ENCODE data around the gene RPS27.

RPS27 gene

GRCh38 chr1:153960206-153960605 lies 30.4 kb upstream of the RPS27 start:
- no peak for DNase-seq (ENCODE audit: low read depth)
- H3K4me3 ChIP-seq (ENCODE audit: low read depth, low read length), result no peak overlapping the region
- no peak for TF ChIP-seq CTCF (IDR thresholded peaks at IDR 0.05; ENCODE audit: low read depth, low read length, missing control alignments)
- in situ Hi-C loops (cut with HindIII; ENCODE audit: low sequenced_read_pairs), result loop anchor here (5.0 kb wide), 1 partner anchor 143 kb away; no protein-coding TSS in a partner anchor

DNA sequence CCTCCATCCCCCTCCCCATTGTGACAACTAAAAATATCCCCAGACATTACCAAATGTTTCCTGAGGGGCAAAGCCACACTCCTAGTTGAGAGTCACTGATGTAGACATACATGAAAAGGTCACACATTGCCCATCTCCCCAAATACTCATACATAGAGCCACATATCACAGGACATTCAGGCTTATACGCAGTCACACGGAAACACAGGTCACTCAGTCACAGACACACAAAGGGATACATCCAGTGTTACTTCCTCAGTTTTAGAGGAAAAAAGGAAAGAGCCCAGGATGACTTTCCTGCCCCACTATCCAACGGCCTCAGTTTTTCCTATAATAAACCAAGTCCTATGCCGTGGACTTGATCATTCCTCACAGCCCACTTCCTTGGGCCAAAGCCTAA lies 29.1 kb upstream of the RPS27 start:
- TF ChIP-seq CTCF (IDR thresholded peaks at IDR 0.05; ENCODE audit: low read depth, low read length, missing control alignments), result no peak
- in situ Hi-C loops (cut with HindIII; ENCODE audit: low sequenced_read_pairs), result loop anchor here (5.0 kb wide), 1 partner anchor 144 kb away; no protein-coding TSS in a partner anchor
- peak overlapping the region; percentile 89 for H3K4me3 ChIP-seq (ENCODE audit: low read depth, low read length)
- no peak for DNase-seq (ENCODE audit: low read depth)

- in situ Hi-C loops (cut with HindIII; ENCODE audit: low sequenced_read_pairs), result loop anchor here (5.0 kb wide), 1 partner anchor 145 kb away; no protein-coding TSS in a partner anchor
- peak; percentile 4 for TF ChIP-seq CTCF (IDR thresholded peaks at IDR 0.05; ENCODE audit: low read depth, low read length, missing control alignments)
- H3K4me3 ChIP-seq (ENCODE audit: low read depth, low read length), result peak overlapping the region; percentile 89
- no peak for DNase-seq (ENCODE audit: low read depth)
Measured at GRCh38 chr1:153962088-153963029, 28.2 kb upstream of the RPS27 start.

DNA sequence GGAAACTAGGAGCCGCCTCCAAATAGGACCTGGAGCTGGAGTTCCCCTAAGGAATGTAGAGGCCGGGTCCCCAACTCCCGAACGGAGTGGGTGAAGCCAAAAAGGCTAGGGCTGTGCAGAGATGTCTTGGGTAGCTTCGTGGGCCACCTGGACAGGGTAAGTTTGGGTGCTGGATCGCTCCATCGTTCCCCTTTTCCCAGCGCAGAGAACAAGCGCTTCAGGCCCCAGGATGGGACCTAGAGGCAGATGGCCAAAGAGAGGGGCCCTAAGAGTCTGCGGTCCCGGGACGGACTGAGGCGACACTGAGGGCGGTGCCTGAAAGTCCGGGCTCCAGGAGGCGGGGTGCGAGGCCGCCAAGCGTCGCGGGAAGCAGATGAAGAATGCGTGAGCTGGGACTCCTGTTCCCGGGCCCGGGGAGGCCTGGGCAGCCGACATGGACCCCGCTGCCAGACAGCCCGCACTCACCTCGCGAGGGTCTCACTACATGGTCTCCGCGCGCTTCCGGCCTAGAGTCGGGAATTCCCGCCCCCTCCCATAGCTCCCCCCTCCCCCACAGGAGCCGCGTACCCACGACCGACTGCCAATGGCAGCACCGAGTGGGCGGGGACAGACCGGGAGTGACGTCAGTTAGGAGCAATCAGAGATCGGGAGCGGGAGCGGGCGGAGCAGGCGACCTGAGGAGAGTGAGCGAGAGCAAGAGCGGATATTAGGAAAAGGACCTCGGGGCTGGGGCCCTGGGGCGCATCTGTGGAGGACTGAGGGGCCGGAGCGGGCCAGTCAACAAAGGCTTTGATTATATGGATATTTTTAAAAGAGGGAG lies 27.3 kb upstream of the RPS27 start, which contains the start of gene SLC39A1:
TSS of gene SLC39A1 (minus strand) at position 508 of the 820 bp plus-strand sequence. CDS start 822 bp downstream, outside the sequence.
- peak within 1 kb of the TSS; percentile 89 for H3K4me3 ChIP-seq (ENCODE audit: low read depth, low read length)
- in situ Hi-C loops (cut with HindIII; ENCODE audit: low sequenced_read_pairs), result loop anchor here (5.0 kb wide), 1 partner anchor 146 kb away; no protein-coding TSS in a partner anchor
- DNase-seq (ENCODE audit: low read depth), result peak; percentile 91

DNA sequence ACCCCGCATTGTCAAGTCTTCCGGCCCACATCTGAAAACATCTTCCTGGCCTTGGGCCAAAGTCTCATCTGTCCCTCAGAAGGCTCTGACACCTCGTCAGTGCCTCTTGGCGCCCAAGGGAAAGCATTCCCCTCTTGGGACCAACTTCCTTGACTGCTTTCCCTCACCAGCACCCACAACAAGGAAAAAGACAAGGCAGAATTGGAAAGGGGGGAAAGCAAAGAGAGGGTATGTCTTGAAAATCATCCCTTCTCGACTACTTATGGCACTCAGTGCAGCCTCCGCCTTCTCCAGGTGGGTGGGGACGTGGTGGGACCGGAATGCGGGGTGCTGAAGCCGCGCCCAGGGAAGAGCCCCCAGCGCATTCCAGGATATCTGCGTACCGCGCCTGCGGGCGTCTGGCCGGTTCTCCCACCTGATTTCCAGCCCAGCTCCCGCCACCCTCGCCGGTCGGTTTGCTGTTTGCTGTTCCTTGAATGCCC lies 26.7 kb upstream of the RPS27 start:
- H3K4me3 ChIP-seq (ENCODE audit: low read depth, low read length), result peak overlapping the region; percentile 89
- DNase-seq (ENCODE audit: low read depth), result no peak
- in situ Hi-C loops (cut with HindIII; ENCODE audit: low sequenced_read_pairs), result loop anchor here (5.0 kb wide), 1 partner anchor 147 kb away; no protein-coding TSS in a partner anchor
- no peak for TF ChIP-seq CTCF (IDR thresholded peaks at IDR 0.05; ENCODE audit: low read depth, low read length, missing control alignments)

More for the DNA sequence above, 27.3 kb upstream of the RPS27 start, which contains the start of gene SLC39A1:
- no peak for TF ChIP-seq CTCF (IDR thresholded peaks at IDR 0.05; ENCODE audit: low read depth, low read length, missing control alignments)
